GM12875 (cell line): ENCODE measurements around the gene RPRD1B.

Experiments used
- H3K4me3 ChIP-seq: one replicate; pipeline ENCODE4 v1.5.1; 2011; ENCODE audit warnings: low read depth, low read length, control low read depth
- CTCF ChIP-seq: IDR thresholded peaks from 2 replicates; pipeline ENCODE4 v1.5.1; 2011; ENCODE audit warnings: low read depth, mild to moderate bottlenecking, control low read depth, inconsistent platforms, low read length, moderate library complexity, borderline replicate concordance; ENCODE audit not compliant: insufficient read depth

RPRD1B gene

GRCh38 chr20:37994512-37994911 is 39.0 kb upstream of the RPRD1B start:
- no peak overlapping the region for H3K4me3 ChIP-seq
- TF ChIP-seq CTCF: no peak

GRCh38 chr20:37995856-37996605 is 37.5 kb upstream of the RPRD1B start:
- TF ChIP-seq CTCF: no peak
- H3K4me3 ChIP-seq: no peak overlapping the region

GRCh38 chr20:37997516-37997915 is 36.0 kb upstream of the RPRD1B start:
- TF ChIP-seq CTCF: no peak
- H3K4me3 ChIP-seq: no peak overlapping the region

GRCh38 chr20:37999526-38000263 is 33.9 kb upstream of the RPRD1B start:
- H3K4me3 ChIP-seq: no peak overlapping the region
- TF ChIP-seq CTCF: no peak

GRCh38 chr20:38000293-38000692 is 33.3 kb upstream of the RPRD1B start:
- H3K4me3 ChIP-seq: no peak overlapping the region
- TF ChIP-seq CTCF: no peak

- H3K4me3 ChIP-seq: no peak overlapping the region
- no peak for TF ChIP-seq CTCF
Measured at GRCh38 chr20:38001173-38001875, 32.2 kb upstream of the RPRD1B start.

GRCh38 chr20:38001981-38002380 is 31.6 kb upstream of the RPRD1B start:
- TF ChIP-seq CTCF: no peak
- H3K4me3 ChIP-seq: no peak overlapping the region
